Body of pancreas (tissue), 4 donors: ENCODE measurements around the gene ATF6. TPM values are rescaled to one million over a fixed set of nuclear protein-coding genes. Genes with fewer than 3 reads are reported as not detected.
"Not testable (repeated sequence)": the region's sequence is repeated elsewhere in the genome, so short reads cannot be mapped to it uniquely, and the experiment has no call there.

Experiments used
- ATAC-seq: fragments of 150-250 bp; one replicate; pipeline ENCODE4 v1.9.1; 2016
- DNase-seq, 4 donors: peaks; one replicate each; pipeline ENCODE4 v3.0.0-alpha.2; 2019
- H3K27ac ChIP-seq, 4 donors: fragments of 200-600 bp; sonication (generic); 1 replicate in 3 of 4; 2 replicates in 1 of 4; pipeline versions ENCODE4 v1.5.1 to v1.6.1; 2016 to 2019; ENCODE audit warnings: mild to moderate bottlenecking in 1 of 4, mixed read lengths in 1 of 4, moderate library complexity in 1 of 4
- H3K27me3 ChIP-seq, 2 donors: fragments of 200-600 bp; sonication (generic); one replicate each; pipeline ENCODE4 v1.6.0; 2016; ENCODE audit warnings: mild to moderate bottlenecking in 1 of 2
- H3K36me3 ChIP-seq, 2 donors: fragments of 200-600 bp; sonication (generic); replicated peaks in 1 of 2; 2 replicates each; pipeline ENCODE4 v1.5.1; 2016; ENCODE audit warnings: low read depth in 2 of 2; ENCODE audit not compliant: insufficient read depth in 1 of 2
- H3K4me1 ChIP-seq: fragments of 200-600 bp; sonication (generic); one replicate; pipeline ENCODE4 v1.6.0; 2016
- H3K4me3 ChIP-seq, 2 donors: fragments of 200-600 bp; sonication (generic); 1 replicate in 1 of 2; 2 replicates in 1 of 2; pipeline ENCODE4 v1.5.1; 2016 to 2019
- H3K9me3 ChIP-seq, 3 donors: fragments of 200-600 bp; sonication (generic); 1 replicate in 2 of 3; 2 replicates in 1 of 3; pipeline ENCODE4 v1.5.1; 2016
- POLR2A ChIP-seq, 3 donors: fragments of 450-650 bp; IDR thresholded peaks; one replicate each; pipeline ENCODE4 v1.6.1; 2016; ENCODE audit warnings: antibody characterized with exemption in 3 of 3, mild to moderate bottlenecking in 2 of 3
- WGBS, 2 donors: methylation state at CpG; one replicate each; pipeline ENCODE4 v1.1.5; 2017; 5-methylcytosine and 5-hydroxymethylcytosine counted together
- intact Hi-C: fragments of 100-400 bp; cut with DNase I; formaldehyde crosslinking; loops from one replicate; pipeline ENCODE4 v1.15.1; 2023
- total RNA-seq, 2 donors: library from RNA; depleted of rRNA; stranded (reverse); fragments of >200 nt; gene quantifications; one replicate each; pipeline ENCODE4 v1.1.0, GENCODE V29; 2016
- TF ChIP-seq, protein P1 (sequence below), 7 experiments: fragments of 450-650 bp in 4 of 7; fragments of 200-600 bp in 3 of 7; sonication (generic) in 3 of 7; IDR thresholded peaks; one replicate each; pipeline ENCODE4 v1.5.1; 2016 to 2019; ENCODE audit warnings: antibody characterized with exemption in 7 of 7

ATF6 gene
- total RNA-seq, 2 donors from 2014 or later = 12.5 to 16.3 TPM

DNA sequence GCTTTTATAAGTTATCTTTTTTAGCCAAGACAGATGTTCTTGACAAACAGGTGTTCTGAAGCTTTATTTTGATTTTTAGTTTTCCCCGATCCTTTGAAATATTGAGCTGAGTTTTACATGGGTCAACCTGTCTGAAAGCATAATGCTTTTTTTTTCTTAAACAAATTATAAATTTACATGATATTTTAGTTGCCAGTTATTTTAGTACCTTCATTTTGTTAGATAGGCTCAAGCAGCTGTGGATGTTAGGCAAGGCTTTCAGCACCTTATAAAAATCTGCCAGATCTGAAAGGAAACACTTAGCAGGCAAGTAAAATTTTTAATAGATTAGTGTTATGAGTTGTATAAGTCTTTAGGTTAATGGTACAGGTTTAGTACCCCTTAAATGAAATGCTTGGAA is 33.7 kb downstream of the ATF6 start:
- ATAC-seq (no peak), DNase-seq (no peak)
- intact Hi-C loops = loop anchor here (10.0 kb wide), 1 partner anchor 235 kb away; no protein-coding TSS in a partner anchor
- Histone ChIP-seq H3K4me3 (no peak overlapping the region), H3K4me1 (no peaks in the 10 kb centered on the region), H3K27ac (no peak overlapping the region), H3K9me3 (no peaks in the 10 kb centered on the region), H3K36me3 (peaks cover 0 to 3% of the 10 kb centered on the region in 2 donors), H3K27me3 (no peaks in the 10 kb centered on the region)
- WGBS, 2 donors = 89 to 100% methylated on average over 1 of the region's 1 CpG
- TF ChIP-seq, protein P1, sequence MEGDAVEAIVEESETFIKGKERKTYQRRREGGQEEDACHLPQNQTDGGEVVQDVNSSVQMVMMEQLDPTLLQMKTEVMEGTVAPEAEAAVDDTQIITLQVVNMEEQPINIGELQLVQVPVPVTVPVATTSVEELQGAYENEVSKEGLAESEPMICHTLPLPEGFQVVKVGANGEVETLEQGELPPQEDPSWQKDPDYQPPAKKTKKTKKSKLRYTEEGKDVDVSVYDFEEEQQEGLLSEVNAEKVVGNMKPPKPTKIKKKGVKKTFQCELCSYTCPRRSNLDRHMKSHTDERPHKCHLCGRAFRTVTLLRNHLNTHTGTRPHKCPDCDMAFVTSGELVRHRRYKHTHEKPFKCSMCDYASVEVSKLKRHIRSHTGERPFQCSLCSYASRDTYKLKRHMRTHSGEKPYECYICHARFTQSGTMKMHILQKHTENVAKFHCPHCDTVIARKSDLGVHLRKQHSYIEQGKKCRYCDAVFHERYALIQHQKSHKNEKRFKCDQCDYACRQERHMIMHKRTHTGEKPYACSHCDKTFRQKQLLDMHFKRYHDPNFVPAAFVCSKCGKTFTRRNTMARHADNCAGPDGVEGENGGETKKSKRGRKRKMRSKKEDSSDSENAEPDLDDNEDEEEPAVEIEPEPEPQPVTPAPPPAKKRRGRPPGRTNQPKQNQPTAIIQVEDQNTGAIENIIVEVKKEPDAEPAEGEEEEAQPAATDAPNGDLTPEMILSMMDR (IDR thresholded peaks at IDR 0.05) = no peak
- TF ChIP-seq POLR2A (IDR thresholded peaks at IDR 0.05) = no peak

- H3K4me3 ChIP-seq = no peak overlapping the region
- no peak overlapping the region for H3K27ac ChIP-seq
- intact Hi-C loops = no loop called here
- DNase-seq (no peak), ATAC-seq (no peak)
- WGBS, 2 donors = 78 to 79% methylated on average over 7 of the region's 7 CpGs
- no peak for TF ChIP-seq POLR2A (IDR thresholded peaks at IDR 0.05)
- TF ChIP-seq, protein P1 (IDR thresholded peaks at IDR 0.05) = no peak
- no peaks in the 10 kb centered on the region for H3K9me3 ChIP-seq
- H3K36me3 ChIP-seq = peaks cover 0 to 3% of the 10 kb centered on the region in 2 donors
- H3K27me3 ChIP-seq = no peaks in the 10 kb centered on the region
- H3K4me1 ChIP-seq = no peaks in the 10 kb centered on the region
Measured at GRCh38 chr1:161801955-161802354, 35.8 kb downstream of the ATF6 start.

- intact Hi-C loops = no loop called here
- no peak for DNase-seq
- 64 to 71% methylated on average over 2 of the region's 2 CpGs for WGBS, 2 donors
- H3K9me3 ChIP-seq = no peaks in the 10 kb centered on the region
- no peaks in the 10 kb centered on the region for H3K4me1 ChIP-seq
- peaks cover 0 to 3% of the 10 kb centered on the region in 2 donors for H3K36me3 ChIP-seq
- H3K4me3 ChIP-seq = no peak overlapping the region
- TF ChIP-seq, protein P1 (IDR thresholded peaks at IDR 0.05) = no peak
- TF ChIP-seq POLR2A (IDR thresholded peaks at IDR 0.05) = no peak
- H3K27ac ChIP-seq = no peak overlapping the region
- ATAC-seq = no peak
- H3K27me3 ChIP-seq = no peaks in the 10 kb centered on the region
Measured at GRCh38 chr1:161803181-161803580, 37.1 kb downstream of the ATF6 start.

- H3K4me3 ChIP-seq = no peak overlapping the region
- intact Hi-C loops = no loop called here
- peaks cover 0 to 3% of the 10 kb centered on the region in 2 donors for H3K36me3 ChIP-seq
- no peaks in the 10 kb centered on the region for H3K27me3 ChIP-seq
- DNase-seq = no peak
- ATAC-seq = no peak
- TF ChIP-seq, protein P1 (IDR thresholded peaks at IDR 0.05) = no peak
- no peak overlapping the region for H3K27ac ChIP-seq
- 90 to 99% methylated on average over 3 of the region's 3 CpGs for WGBS, 2 donors
- no peaks in the 10 kb centered on the region for H3K4me1 ChIP-seq
- no peaks in the 10 kb centered on the region for H3K9me3 ChIP-seq
Measured at GRCh38 chr1:161805399-161806197, 39.5 kb downstream of the ATF6 start.

DNA sequence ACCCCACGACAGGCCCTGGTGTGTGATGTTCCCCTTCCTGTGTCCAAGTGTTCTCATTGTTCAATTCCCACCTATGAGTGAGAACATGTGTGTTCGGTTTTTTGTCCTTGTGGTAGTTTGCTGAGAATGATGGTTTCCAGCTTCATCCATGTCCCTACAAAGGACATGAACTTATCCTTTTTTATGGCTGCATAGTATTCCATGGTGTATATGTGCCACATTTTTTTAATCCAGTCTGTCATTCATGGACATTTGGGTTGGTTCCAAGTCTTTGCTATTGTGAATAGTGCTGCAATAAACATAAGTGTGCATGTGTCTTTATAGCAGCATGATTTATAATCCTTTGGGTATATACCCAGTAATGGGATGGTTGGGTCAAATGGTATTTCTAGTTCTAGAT is 43.1 kb downstream of the ATF6 start:
- H3K36me3 ChIP-seq, DNase-seq, H3K9me3 ChIP-seq, intact Hi-C loops, H3K27ac ChIP-seq, H3K27me3 ChIP-seq, H3K4me3 ChIP-seq, ATAC-seq, H3K4me1 ChIP-seq: not testable (repeated sequence)
- WGBS, 2 donors = 86 to 100% methylated on average over 2 of the region's 2 CpGs

GRCh38 chr1:161809656-161810055 is 43.5 kb downstream of the ATF6 start:
- H3K36me3 ChIP-seq, H3K4me1 ChIP-seq, H3K4me3 ChIP-seq, ATAC-seq, H3K27me3 ChIP-seq, H3K27ac ChIP-seq, DNase-seq, intact Hi-C loops, H3K9me3 ChIP-seq: not testable (repeated sequence)
- WGBS, 2 donors = 90 to 100% methylated on average over 1 of the region's 1 CpG
